ENCODE measurements around the gene COL4A3.

DNA sequence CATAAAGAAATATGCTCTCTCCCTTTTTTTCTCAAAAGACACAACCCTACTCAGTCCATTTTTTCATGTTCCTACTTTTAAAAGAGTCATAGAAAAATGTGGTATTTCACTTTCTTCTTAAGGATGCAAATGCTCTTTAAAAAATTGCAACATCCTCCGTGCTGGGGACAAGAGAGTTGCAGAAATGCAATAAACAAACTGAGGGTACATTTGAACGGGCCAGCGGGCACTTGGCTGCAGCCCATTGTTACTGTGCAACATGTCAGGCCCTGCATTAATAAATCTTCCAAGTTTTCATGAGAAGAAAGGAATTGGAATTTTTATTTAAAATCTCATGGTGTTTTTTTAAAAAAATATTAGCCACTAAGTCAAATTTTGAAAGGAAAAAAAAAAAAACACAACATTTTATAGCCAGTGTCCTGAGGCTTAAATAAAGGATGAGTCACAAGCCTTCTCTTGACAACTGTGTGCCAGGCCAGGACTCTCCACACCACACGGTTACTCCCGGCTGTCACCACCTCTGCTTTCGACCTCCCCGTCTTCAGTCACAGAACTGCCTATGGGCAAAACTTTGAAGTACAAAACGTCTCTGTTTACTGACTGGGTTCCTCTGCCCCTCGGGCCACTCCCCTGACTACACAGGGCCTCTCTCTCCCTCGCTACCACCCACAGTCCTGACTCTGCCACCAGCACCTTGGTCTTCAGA, 103.1 kb downstream of the COL4A3 start:
- TF ChIP-seq, protein P1, sequence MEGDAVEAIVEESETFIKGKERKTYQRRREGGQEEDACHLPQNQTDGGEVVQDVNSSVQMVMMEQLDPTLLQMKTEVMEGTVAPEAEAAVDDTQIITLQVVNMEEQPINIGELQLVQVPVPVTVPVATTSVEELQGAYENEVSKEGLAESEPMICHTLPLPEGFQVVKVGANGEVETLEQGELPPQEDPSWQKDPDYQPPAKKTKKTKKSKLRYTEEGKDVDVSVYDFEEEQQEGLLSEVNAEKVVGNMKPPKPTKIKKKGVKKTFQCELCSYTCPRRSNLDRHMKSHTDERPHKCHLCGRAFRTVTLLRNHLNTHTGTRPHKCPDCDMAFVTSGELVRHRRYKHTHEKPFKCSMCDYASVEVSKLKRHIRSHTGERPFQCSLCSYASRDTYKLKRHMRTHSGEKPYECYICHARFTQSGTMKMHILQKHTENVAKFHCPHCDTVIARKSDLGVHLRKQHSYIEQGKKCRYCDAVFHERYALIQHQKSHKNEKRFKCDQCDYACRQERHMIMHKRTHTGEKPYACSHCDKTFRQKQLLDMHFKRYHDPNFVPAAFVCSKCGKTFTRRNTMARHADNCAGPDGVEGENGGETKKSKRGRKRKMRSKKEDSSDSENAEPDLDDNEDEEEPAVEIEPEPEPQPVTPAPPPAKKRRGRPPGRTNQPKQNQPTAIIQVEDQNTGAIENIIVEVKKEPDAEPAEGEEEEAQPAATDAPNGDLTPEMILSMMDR (conservative IDR thresholded peaks at IDR 0.05) = no peak
- TF ChIP-seq ZFX (IDR thresholded peaks at IDR 0.05) = no peak

Data from C4-2B (cell line).